ENCODE measurements around the gene FAM210A. TPM values are rescaled to one million over a fixed set of nuclear protein-coding genes. Genes with fewer than 3 reads are reported as not detected.
A peak's percentile ranks its signal among the peaks of the same experiment; 100 is the strongest.

FAM210A gene
- total and polyA plus RNA-seq, 3 experiments from 2014 or later, result 15.5 to 38.8 (median 38.3) TPM

DNA sequence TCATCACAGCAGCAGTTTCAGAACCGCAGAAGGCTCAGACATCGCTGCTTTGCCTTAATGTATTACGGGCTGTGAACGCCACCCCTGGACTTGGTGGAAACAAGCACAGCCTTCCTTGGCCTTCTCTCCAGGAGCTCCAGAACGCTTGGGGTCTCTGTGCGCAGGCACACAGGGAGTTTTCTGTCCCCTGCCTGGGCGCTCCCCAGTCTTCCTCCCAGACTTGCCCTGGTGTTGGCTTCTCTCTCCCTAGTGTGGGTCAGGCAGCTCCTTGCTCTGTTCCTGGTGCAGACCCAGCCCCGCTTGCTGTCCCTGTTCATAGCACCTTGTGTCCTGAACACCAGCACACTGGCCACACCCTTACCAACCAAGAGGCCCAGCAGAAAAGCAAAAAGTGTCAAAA is 103.6 kb downstream of the FAM210A start:
- peaks cover 0 to 36% (median 9%) of the 10 kb centered on the region in 3 donors for H3K36me3 Mint-ChIP-seq
- no peak overlapping the region for H3K4me3 Mint-ChIP-seq
- Histone ChIP-seq H3K27me3 (ENCODE audit: insufficient read depth, low read length, poor library complexity, severe bottlenecking) (no peaks in the 10 kb centered on the region), H3K4me1 (ENCODE audit: insufficient read depth, low read length) (no peaks in the 10 kb centered on the region), H3K36me3 (ENCODE audit: insufficient read depth, low read length) (no peaks in the 10 kb centered on the region), H3K4me3 (ENCODE audit: low read length) (no peak overlapping the region), H3K27ac (ENCODE audit: low read depth, low read length) (no peak overlapping the region), H3K9me3 (ENCODE audit: low read length) (no peaks in the 10 kb centered on the region)
- peak overlapping the region in 1 of 8 donors; percentile 24 for H3K27ac Mint-ChIP-seq
- DNase-seq, result no peak
- no peaks in the 10 kb centered on the region for H3K9me3 Mint-ChIP-seq
- peaks cover 0 to under 1% of the 10 kb centered on the region in 2 donors for H3K27me3 Mint-ChIP-seq
- H3K4me1 Mint-ChIP-seq, result peaks cover 0 to 34% (median 2%) of the 10 kb centered on the region in 3 donors
- ChIA-PET POLR2A (no interaction called here), CTCF (no interaction called here)

DNA sequence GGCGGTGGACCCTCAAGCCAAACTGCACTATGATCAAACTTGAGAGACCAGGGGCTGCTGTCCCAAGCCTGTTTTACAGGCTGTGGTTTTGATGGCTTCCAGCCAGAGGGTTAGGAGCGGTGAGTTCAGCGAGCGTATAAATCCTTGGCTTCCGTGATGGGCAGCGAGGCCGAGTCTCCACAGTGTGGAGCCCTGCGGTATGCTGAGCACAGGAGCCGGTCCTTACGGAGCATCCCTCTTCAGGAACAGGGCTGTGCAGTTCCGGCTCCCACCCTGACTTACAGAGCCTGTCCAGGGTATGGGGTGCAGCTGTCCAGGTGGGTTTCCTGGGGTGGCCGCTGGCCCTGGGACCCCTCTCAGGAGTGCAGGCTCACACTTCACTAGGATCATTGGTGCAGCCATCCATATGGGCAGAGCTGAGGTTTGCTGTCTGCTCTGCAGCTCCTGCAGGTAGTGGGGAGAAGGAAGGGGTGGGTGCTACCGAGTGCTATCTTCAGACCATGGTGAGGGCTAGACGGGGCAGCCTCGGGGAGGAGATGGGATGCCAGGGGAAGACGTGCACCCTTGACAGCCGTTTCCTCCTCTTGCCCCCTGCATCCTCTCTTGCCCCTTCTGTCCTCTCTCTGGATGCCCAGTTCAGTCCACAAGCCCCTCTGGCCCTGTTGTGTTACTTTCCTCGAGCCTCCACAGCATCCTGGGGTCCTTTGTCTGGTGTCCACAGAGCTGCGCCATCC is 104.3 kb downstream of the FAM210A start:
- Histone ChIP-seq H3K4me3 (ENCODE audit: low read length) (no peak overlapping the region), H3K27ac (ENCODE audit: low read depth, low read length) (no peak overlapping the region), H3K9me3 (ENCODE audit: low read length) (no peaks in the 10 kb centered on the region), H3K27me3 (ENCODE audit: insufficient read depth, low read length, poor library complexity, severe bottlenecking) (no peaks in the 10 kb centered on the region), H3K36me3 (ENCODE audit: insufficient read depth, low read length) (no peaks in the 10 kb centered on the region), H3K4me1 (ENCODE audit: insufficient read depth, low read length) (no peaks in the 10 kb centered on the region)
- CTCF ChIA-PET, result interaction anchor here (0.6 kb wide), 1 partner anchor 67 kb away, joined by 3 read pairs; no protein-coding TSS in a partner anchor
- Mint-ChIP-seq H3K9me3 (no peaks in the 10 kb centered on the region), H3K27ac (peak overlapping the region in 1 of 8 donors; percentile 74), H3K36me3 (peaks cover 0 to 32% (median 9%) of the 10 kb centered on the region in 3 donors), H3K27me3 (peaks cover 0 to 2% of the 10 kb centered on the region in 2 donors), H3K4me3 (no peak overlapping the region), H3K4me1 (peaks cover 3 to 38% (median 6%) of the 10 kb centered on the region in 3 donors)
- DNase-seq, result no peak
- POLR2A ChIA-PET, result no interaction called here

DNA sequence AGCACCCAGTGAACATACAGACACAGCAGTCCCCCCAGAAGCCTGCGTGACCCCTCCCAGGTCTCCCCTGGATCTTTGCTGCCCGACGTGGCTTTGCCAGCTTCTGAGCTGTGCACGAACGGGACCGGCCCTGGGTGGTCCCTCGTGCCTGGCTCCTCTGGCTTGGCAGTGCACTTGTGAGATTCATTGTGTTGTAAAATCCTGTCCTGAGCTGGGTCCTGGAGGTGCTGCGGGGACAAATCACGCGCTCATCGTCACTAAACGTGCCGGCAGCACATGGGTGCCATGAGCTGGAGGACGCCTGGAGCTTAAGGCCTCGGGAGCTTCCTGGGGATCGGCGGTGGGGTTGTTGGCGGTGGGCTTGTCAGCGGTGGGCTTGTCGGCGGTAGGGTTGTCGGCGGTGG is 104.9 kb downstream of the FAM210A start:
- Mint-ChIP-seq H3K27me3 (peaks cover 0 to 2% of the 10 kb centered on the region in 2 donors), H3K4me3 (no peak overlapping the region), H3K27ac (peak overlapping the region in 1 of 8 donors; percentile 74), H3K4me1 (peaks cover 5 to 41% (median 8%) of the 10 kb centered on the region in 3 donors), H3K9me3 (no peaks in the 10 kb centered on the region), H3K36me3 (peaks cover 0 to 31% (median 9%) of the 10 kb centered on the region in 3 donors)
- Histone ChIP-seq H3K4me1 (ENCODE audit: insufficient read depth, low read length) (no peaks in the 10 kb centered on the region), H3K9me3 (ENCODE audit: low read length) (no peaks in the 10 kb centered on the region), H3K4me3 (ENCODE audit: low read length) (no peak overlapping the region), H3K36me3 (ENCODE audit: insufficient read depth, low read length) (no peaks in the 10 kb centered on the region), H3K27ac (ENCODE audit: low read depth, low read length) (no peak overlapping the region), H3K27me3 (ENCODE audit: insufficient read depth, low read length, poor library complexity, severe bottlenecking) (no peaks in the 10 kb centered on the region)
- POLR2A ChIA-PET, result no interaction called here
- CTCF ChIA-PET, result interaction anchor here (0.6 kb wide), 1 partner anchor 67 kb away, joined by 3 read pairs; no protein-coding TSS in a partner anchor
- no peak for DNase-seq

DNA sequence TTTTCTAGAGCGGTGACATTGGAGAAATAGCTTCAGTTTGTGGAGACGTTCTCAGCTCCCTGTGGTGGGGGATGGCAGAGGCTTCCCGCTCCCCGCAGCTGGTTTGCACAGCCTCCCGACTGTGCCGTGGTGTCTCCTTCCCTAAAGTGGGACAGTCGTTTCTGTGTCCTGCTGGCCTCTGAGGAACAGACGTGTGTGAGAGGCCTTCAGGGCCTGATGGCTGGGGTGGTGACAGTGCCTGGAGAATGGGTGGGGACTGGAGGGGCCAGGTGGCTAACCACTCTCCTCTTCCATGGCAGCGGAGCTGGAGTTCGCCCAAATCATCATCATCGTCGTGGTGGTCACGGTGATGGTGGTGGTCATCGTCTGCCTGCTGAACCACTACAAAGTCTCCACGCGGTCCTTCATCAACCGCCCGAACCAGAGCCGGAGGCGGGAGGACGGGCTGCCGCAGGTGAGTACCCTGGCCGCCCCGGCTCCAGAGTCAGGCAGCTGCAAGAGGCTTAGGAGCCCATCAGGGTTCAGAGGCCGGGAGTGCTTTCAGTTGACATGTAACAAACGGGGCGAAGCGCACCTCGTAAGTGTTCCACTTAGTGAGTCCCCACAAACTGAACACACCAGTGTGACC is 105.4 kb downstream of the FAM210A start:
- H3K9me3 ChIP-seq (ENCODE audit: low read length), result no peaks in the 10 kb centered on the region
- peaks cover 0 to 30% (median 9%) of the 10 kb centered on the region in 3 donors for H3K36me3 Mint-ChIP-seq
- no peak overlapping the region for H3K4me3 ChIP-seq (ENCODE audit: low read length)
- H3K9me3 Mint-ChIP-seq, result no peaks in the 10 kb centered on the region
- POLR2A ChIA-PET, result no interaction called here
- no peak overlapping the region for H3K27ac ChIP-seq (ENCODE audit: low read depth, low read length)
- H3K36me3 ChIP-seq (ENCODE audit: insufficient read depth, low read length), result no peaks in the 10 kb centered on the region
- peaks cover 0 to 2% of the 10 kb centered on the region in 2 donors for H3K27me3 Mint-ChIP-seq
- no peak for DNase-seq
- peaks cover under 1% of the 10 kb centered on the region for H3K4me1 ChIP-seq (ENCODE audit: insufficient read depth, low read length)
- no peaks in the 10 kb centered on the region for H3K27me3 ChIP-seq (ENCODE audit: insufficient read depth, low read length, poor library complexity, severe bottlenecking)
- H3K27ac Mint-ChIP-seq, result no peak overlapping the region
- H3K4me1 Mint-ChIP-seq, result peaks cover 9 to 41% (median 14%) of the 10 kb centered on the region in 3 donors
- CTCF ChIA-PET, result interaction anchor here (0.6 kb wide), 1 partner anchor 68 kb away, joined by 3 read pairs; no protein-coding TSS in a partner anchor
- H3K4me3 Mint-ChIP-seq, result no peak overlapping the region

DNA sequence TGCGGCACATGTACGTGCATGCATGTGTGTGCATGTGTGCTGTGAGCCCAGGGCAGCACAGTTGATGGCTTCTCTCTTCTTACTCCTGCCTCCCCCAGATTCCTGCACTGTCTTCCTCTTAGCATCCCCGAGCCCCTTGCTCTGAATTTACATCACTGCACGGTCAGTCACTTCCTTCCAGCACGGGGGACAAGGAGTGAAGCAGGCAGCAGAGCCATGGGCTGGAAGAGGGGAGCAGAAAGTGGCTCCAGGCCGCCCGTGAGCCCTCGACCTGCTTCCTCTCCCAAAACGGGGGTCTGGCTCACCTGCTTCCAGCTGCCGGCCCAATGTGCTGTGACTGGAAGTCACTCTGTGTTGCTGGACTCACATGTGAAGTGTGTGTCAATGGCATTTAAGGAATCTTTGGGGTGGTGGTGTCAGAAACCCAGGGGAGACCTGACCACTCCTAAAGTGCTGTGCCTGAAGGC is 106.1 kb downstream of the FAM210A start:
- ChIA-PET POLR2A (no interaction called here), CTCF (no interaction called here)
- Mint-ChIP-seq H3K9me3 (no peaks in the 10 kb centered on the region), H3K4me1 (peaks cover 16 to 47% (median 21%) of the 10 kb centered on the region in 3 donors), H3K27me3 (peaks cover 0 to 3% of the 10 kb centered on the region in 2 donors), H3K4me3 (no peak overlapping the region), H3K27ac (no peak overlapping the region), H3K36me3 (peaks cover 0 to 29% (median 9%) of the 10 kb centered on the region in 3 donors)
- H3K27ac ChIP-seq (ENCODE audit: low read depth, low read length), result no peak overlapping the region
- peaks cover 7% of the 10 kb centered on the region for H3K4me1 ChIP-seq (ENCODE audit: insufficient read depth, low read length)
- no peaks in the 10 kb centered on the region for H3K9me3 ChIP-seq (ENCODE audit: low read length)
- H3K36me3 ChIP-seq (ENCODE audit: insufficient read depth, low read length), result no peaks in the 10 kb centered on the region
- H3K27me3 ChIP-seq (ENCODE audit: insufficient read depth, low read length, poor library complexity, severe bottlenecking), result no peaks in the 10 kb centered on the region
- no peak for DNase-seq
- H3K4me3 ChIP-seq (ENCODE audit: low read length), result no peak overlapping the region

DNA sequence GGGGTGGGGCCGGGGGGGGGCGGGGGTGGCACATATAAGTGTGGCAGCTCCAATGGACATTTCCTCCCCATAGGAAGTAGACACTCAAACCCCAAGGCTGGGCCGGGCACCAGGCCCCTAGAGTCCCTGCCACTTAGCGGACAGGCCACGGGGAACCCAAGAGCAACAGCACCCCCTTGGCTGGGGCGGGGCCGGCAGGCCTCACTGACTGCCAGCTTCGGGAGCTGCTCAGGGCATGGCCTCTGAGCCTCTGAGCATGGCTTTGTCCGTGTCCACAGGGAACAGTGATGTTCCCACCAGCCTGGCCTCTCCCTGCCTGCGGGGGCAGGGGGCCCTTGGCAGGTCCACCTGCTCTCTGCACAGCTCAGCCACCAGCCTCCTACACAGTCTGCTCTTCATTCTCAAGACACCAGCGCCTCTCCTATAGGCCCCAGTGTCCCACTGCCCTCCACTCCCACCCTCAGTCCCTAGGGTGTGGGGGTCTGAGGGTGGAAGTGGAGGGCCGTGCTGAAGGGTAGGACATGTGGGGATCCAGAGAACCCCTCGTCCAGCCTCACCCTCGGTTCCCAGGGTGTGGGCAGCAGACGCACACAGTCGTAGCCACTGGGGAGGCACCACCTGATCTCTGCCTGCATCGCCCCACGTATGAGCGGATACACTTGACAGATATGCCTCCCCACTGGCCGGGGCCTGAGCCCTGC is 106.7 kb downstream of the FAM210A start:
- DNase-seq, result no peak
- POLR2A ChIA-PET, result no interaction called here
- no peak overlapping the region for H3K4me3 Mint-ChIP-seq
- Histone ChIP-seq H3K36me3 (ENCODE audit: insufficient read depth, low read length) (no peaks in the 10 kb centered on the region), H3K27me3 (ENCODE audit: insufficient read depth, low read length, poor library complexity, severe bottlenecking) (no peaks in the 10 kb centered on the region), H3K4me1 (ENCODE audit: insufficient read depth, low read length) (peaks cover 13% of the 10 kb centered on the region), H3K9me3 (ENCODE audit: low read length) (no peaks in the 10 kb centered on the region), H3K4me3 (ENCODE audit: low read length) (no peak overlapping the region), H3K27ac (ENCODE audit: low read depth, low read length) (no peak overlapping the region)
- H3K4me1 Mint-ChIP-seq, result peaks cover 20 to 48% (median 26%) of the 10 kb centered on the region in 3 donors
- no peaks in the 10 kb centered on the region for H3K9me3 Mint-ChIP-seq
- no peak overlapping the region for H3K27ac Mint-ChIP-seq
- H3K36me3 Mint-ChIP-seq, result peaks cover 0 to 29% (median 9%) of the 10 kb centered on the region in 3 donors
- peaks cover 0 to 6% of the 10 kb centered on the region in 2 donors for H3K27me3 Mint-ChIP-seq
- CTCF ChIA-PET, result no interaction called here

DNA sequence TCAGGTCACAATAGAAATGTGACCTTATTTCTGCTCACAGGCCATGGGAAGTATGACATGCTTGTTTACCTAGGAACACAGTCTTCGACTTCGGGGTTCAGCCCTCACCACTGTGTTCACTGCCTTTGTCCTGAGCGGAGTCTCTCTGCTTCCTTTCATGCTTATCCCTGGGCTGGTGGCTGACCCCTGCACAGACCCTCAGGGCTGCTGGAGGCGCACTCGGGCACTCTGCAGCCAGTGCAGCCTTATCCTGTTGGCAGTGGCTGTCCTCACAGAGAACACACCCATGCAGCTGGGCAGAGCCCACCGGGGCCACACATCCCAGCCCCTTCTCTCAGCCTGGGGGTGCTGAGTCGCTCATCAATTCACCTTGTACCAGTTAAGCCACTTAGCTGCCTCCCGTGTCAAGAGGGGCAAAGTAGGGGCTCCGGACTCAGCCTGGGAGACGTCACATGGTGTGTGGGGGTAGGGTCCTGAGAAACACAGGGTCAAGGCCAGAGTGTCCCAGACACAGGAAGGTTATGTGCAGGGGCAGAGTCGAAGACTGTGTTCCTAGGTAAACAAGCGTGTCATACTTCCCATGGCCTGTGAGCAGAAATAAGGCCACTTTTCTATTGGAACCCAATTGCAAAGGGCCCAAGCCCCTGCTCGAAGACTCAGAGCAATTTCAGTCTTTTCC is 107.5 kb downstream of the FAM210A start:
- no peak overlapping the region for H3K4me3 Mint-ChIP-seq
- no peak for DNase-seq
- CTCF ChIA-PET, result no interaction called here
- Histone ChIP-seq H3K4me3 (ENCODE audit: low read length) (no peak overlapping the region), H3K27me3 (ENCODE audit: insufficient read depth, low read length, poor library complexity, severe bottlenecking) (no peaks in the 10 kb centered on the region), H3K9me3 (ENCODE audit: low read length) (no peaks in the 10 kb centered on the region), H3K4me1 (ENCODE audit: insufficient read depth, low read length) (peaks cover 21% of the 10 kb centered on the region), H3K27ac (ENCODE audit: low read depth, low read length) (no peak overlapping the region), H3K36me3 (ENCODE audit: insufficient read depth, low read length) (no peaks in the 10 kb centered on the region)
- H3K36me3 Mint-ChIP-seq, result peaks cover 0 to 30% (median 8%) of the 10 kb centered on the region in 3 donors
- POLR2A ChIA-PET, result no interaction called here
- no peaks in the 10 kb centered on the region for H3K9me3 Mint-ChIP-seq
- no peak overlapping the region for H3K27ac Mint-ChIP-seq
- peaks cover 28 to 55% (median 34%) of the 10 kb centered on the region in 3 donors for H3K4me1 Mint-ChIP-seq
- H3K27me3 Mint-ChIP-seq, result peaks cover 0 to 6% of the 10 kb centered on the region in 2 donors

All from CD8-positive, alpha-beta memory T cell (primary cell).